Psoas muscle (tissue), 8 donors: Measurements from ENCODE around the gene CLIP2. TPM values are rescaled to one million over a fixed set of nuclear protein-coding genes. Genes with fewer than 3 reads are reported as not detected.
"Not testable (repeated sequence)": the region's sequence is repeated elsewhere in the genome, so short reads cannot be mapped to it uniquely, and the experiment has no call there.

Experiments used
- ATAC-seq, 4 donors: fragments of 200-7000 bp; cut with Tn5 transposase; one replicate each; pipeline ENCODE4 v1.9.1; 2020; ENCODE audit warnings: moderate library complexity in 3 of 4, mild to moderate bottlenecking in 2 of 4
- DNase-seq, 2 donors: peaks; one replicate each; pipeline ENCODE4 v3.0.0-alpha.2; 2020
- H3K27ac ChIP-seq: fragments of 200-600 bp; one replicate; pipeline ENCODE4 v1.8.0; 2022
- H3K27me3 ChIP-seq, 3 donors: fragments of 200-600 bp in 1 of 3; one replicate each; pipeline versions ENCODE4 v1.6.1 to v1.8.0; 2013 to 2022; ENCODE audit warnings: low read length in 2 of 3, mild to moderate bottlenecking in 2 of 3, moderate library complexity in 1 of 3; ENCODE audit not compliant: insufficient read depth in 3 of 3
- H3K36me3 ChIP-seq, 2 donors: fragments of 200-600 bp in 1 of 2; one replicate each; pipeline versions ENCODE4 v1.6.1 to v1.8.0; 2013 to 2022; ENCODE audit warnings: low read depth in 1 of 2, mild to moderate bottlenecking in 1 of 2, moderate library complexity in 1 of 2; ENCODE audit not compliant: insufficient read depth in 1 of 2
- H3K4me1 ChIP-seq: fragments of 200-600 bp; one replicate; pipeline ENCODE4 v1.8.0; 2022
- H3K4me3 ChIP-seq: fragments of 200-600 bp; one replicate; pipeline ENCODE4 v1.8.0; 2022; ENCODE audit warnings: mild to moderate bottlenecking
- H3K9me3 ChIP-seq: fragments of 200-600 bp; one replicate; pipeline ENCODE4 v1.8.0; 2022
- CTCF ChIP-seq: fragments of 200-600 bp; IDR thresholded peaks from one replicate; pipeline ENCODE4 v1.8.0; 2022; ENCODE audit warnings: antibody characterized with exemption
- WGBS, 3 donors: extraction: QIAGEN DNeasy Blood & Tissue Kit; methylation state at CpG; one replicate each; pipeline versions ENCODE4 v1.1.6 to v1.1.7; 2013; 5-methylcytosine and 5-hydroxymethylcytosine counted together
- intact Hi-C, 2 donors: fragments of 100-400 bp; cut with DNase I; formaldehyde crosslinking; loops; one replicate each; pipeline versions ENCODE4 v1.11.0 to v1.14.2; 2022
- polyA plus RNA-seq, 3 donors: library from polyadenylated mRNA; stranded (reverse); fragments of 200-250 nt; gene quantifications; one replicate each; pipeline ENCODE4 v1.2.3, GENCODE V29; 2013
- total RNA-seq, 4 donors: library from RNA; stranded (reverse); fragmentation: NEBNext Ultra II Directional in 2 of 4; extraction: Animal tissue kit (Norgen Biotek cat#: 25700) in 2 of 4; gene quantifications; one replicate each; pipeline versions ENCODE4 v1.2.1 to v1.2.4, GENCODE V29; 2021 to 2023
- donor health status: healthy with polysubstance abuse.
- donor health status: DM: no; HTN: no; CAD: no; lungs with moderate emphysema.
- donor health status: Bipolar disorder and iron deficiency.
- donor health status: healthy.
- donor health status: DM: yes; HTN: yes; CAD: no.
- donor health status: DM: no; HTN: no; CAD: no.
- donor health status: DM: no; HTN: no; CAD: no.
- donor health status: DM: yes; HTN: yes; CAD: no.

CLIP2 gene
- total and polyA plus RNA-seq, 7 donors = 1.5 to 4.3 (median 2.2) TPM

GRCh38 chr7:74254129-74254857 is 34.9 kb upstream of the CLIP2 start, which contains the start of gene RFC2:
RFC2 (minus strand) TSS chr7:74254399; CDS start chr7:74254383, 16 bp downstream.
- Histone ChIP-seq H3K27ac (peak within 1 kb of the TSS; percentile 88), H3K27me3 (no peaks in the 10 kb centered on the region), H3K4me3 (peak within 1 kb of the TSS; percentile 89), H3K4me1 (peaks cover 17% of the 10 kb centered on the region), H3K9me3 (no peaks in the 10 kb centered on the region), H3K36me3 (peaks cover 4 to 26% of the 10 kb centered on the region in 2 donors)
- ATAC-seq (peak; percentile 100), DNase-seq (peak; percentile 98 to 99)
- peak; percentile 30 for TF ChIP-seq CTCF
- intact Hi-C loops = loop anchor here in 1 of 2 donors (5.0 kb wide), 1 partner anchor 47 kb away; no protein-coding TSS in a partner anchor
- 0% methylated on average over 68 to 75 of the region's 75 CpGs for WGBS, 3 donors

GRCh38 chr7:74254858-74255379 is 34.3 kb upstream of the CLIP2 start:
- DNase-seq = no peak
- peak overlapping the region; percentile 88 for H3K27ac ChIP-seq
- H3K4me1 ChIP-seq = peaks cover 17% of the 10 kb centered on the region
- no peak for ATAC-seq
- intact Hi-C loops = loop anchor here in 1 of 2 donors (5.0 kb wide), 1 partner anchor 48 kb away; no protein-coding TSS in a partner anchor
- H3K9me3 ChIP-seq = no peaks in the 10 kb centered on the region
- peak overlapping the region; percentile 89 for H3K4me3 ChIP-seq
- no peaks in the 10 kb centered on the region for H3K27me3 ChIP-seq
- no peak for TF ChIP-seq CTCF
- 15 to 16% (median 16%) methylated on average over 20 of the region's 20 CpGs for WGBS, 3 donors
- peaks cover under 1 to 20% of the 10 kb centered on the region in 2 donors for H3K36me3 ChIP-seq

GRCh38 chr7:74255461-74255860 is 33.7 kb upstream of the CLIP2 start:
- intact Hi-C loops, ATAC-seq, DNase-seq, H3K27me3 ChIP-seq, H3K9me3 ChIP-seq: not testable (repeated sequence)
- peak overlapping the region; percentile 88 for H3K27ac ChIP-seq
- H3K4me1 ChIP-seq = peaks cover 17% of the 10 kb centered on the region
- whole genome bisulfite sequencing, 3 donors = 84 to 90% (median 87%) methylated on average over 6 of the region's 6 CpGs
- peaks cover 0 to 15% of the 10 kb centered on the region in 2 donors for H3K36me3 ChIP-seq
- peak overlapping the region; percentile 89 for H3K4me3 ChIP-seq

GRCh38 chr7:74256491-74257408 is 32.5 kb upstream of the CLIP2 start:
- Histone ChIP-seq H3K36me3 (peaks cover 0 to 5% of the 10 kb centered on the region in 2 donors), H3K4me1 (peaks cover 17% of the 10 kb centered on the region), H3K4me3 (no peak overlapping the region), H3K27ac (peak overlapping the region; percentile 23), H3K27me3 (no peaks in the 10 kb centered on the region), H3K9me3 (no peaks in the 10 kb centered on the region)
- 76 to 77% (median 77%) methylated on average over 12 of the region's 12 CpGs for WGBS, 3 donors
- ATAC-seq = no peak
- intact Hi-C loops = no loop called here
- TF ChIP-seq CTCF = no peak
- no peak for DNase-seq
